B cell (primary cell): ENCODE results near the gene UCK1.

Experiments used
- EZH2 ChIP-seq: IDR thresholded peaks from 2 replicates; pipeline ENCODE4 v1.6.1; 2012; ENCODE audit warnings: borderline replicate concordance, low read depth, mild to moderate bottlenecking, moderate library complexity, low read length; ENCODE audit not compliant: insufficient read depth, poor library complexity, severe bottlenecking
- TF ChIP-seq, protein P1 (sequence below): fragments of 200-600 bp; IDR thresholded peaks from one replicate; pipeline ENCODE4 v1.8.0; 2022; ENCODE audit warnings: antibody characterized with exemption, mild to moderate bottlenecking

DNA sequence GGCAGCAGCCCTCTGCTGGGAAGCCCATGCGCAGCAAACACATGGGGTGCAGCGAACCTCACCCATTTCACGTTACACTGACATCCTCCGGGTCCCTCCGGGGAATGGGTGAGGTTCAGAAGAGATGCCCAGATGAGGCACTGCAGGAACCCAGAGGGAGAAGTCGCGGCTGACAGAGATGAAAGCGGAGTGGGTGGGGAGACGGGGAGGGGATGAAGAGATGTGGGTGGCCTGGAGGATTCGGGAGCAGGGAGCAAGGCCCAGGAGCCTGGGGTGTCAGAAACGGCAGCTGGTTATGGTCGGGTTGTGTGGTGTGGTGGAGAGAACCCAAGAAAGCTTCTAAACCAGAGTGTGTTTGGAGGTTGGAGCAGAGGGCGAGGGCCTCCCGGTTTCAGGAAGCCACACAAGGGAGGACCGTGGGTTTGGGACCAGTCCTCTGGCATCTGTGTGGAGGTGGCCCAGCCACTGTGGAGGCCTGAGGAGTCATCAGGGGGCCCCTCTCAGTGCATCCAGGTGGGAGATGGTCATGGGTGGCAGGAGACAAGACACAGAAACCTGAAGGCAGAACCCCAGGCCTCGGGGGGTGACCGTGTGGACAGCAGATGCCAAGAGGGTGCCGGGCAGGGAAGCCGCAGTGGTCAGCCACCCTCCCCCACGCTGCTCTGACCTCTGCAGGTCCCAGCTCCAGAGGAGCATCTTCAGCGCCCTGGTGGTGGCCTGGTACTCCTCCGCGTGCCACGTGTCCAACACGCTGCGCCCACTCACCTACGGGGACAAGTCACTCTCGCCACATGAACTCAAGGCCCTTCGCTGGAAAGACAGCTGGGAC is 8.6 kb downstream of the UCK1 start:
- TF ChIP-seq, protein P1, sequence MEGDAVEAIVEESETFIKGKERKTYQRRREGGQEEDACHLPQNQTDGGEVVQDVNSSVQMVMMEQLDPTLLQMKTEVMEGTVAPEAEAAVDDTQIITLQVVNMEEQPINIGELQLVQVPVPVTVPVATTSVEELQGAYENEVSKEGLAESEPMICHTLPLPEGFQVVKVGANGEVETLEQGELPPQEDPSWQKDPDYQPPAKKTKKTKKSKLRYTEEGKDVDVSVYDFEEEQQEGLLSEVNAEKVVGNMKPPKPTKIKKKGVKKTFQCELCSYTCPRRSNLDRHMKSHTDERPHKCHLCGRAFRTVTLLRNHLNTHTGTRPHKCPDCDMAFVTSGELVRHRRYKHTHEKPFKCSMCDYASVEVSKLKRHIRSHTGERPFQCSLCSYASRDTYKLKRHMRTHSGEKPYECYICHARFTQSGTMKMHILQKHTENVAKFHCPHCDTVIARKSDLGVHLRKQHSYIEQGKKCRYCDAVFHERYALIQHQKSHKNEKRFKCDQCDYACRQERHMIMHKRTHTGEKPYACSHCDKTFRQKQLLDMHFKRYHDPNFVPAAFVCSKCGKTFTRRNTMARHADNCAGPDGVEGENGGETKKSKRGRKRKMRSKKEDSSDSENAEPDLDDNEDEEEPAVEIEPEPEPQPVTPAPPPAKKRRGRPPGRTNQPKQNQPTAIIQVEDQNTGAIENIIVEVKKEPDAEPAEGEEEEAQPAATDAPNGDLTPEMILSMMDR, result no peak
- no peak for TF ChIP-seq EZH2
